ENCODE measurements around the gene GRIN2A.

DNA sequence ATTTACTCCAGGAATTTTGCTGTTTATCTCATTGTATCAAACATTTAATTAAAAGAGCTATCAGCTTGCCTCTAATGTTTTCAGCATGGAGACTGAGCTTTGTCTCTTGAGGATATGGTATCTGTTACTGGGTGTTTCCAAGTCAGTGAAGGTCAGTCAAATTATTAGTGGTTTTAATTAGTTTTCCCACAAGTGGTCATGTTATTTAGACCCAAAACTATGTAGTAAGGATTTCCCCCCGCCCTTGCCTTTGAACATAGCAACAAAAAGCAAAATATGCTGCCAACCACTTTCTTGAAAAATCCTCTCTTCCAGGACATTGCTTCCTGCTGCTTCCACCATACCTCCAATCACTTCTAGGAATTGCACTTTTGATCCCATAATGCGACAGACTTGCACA, 355.6 kb downstream of the GRIN2A start:
- TF ChIP-seq JUNB (CRISPR knock-in tag; IDR thresholded peaks at IDR 0.05; ENCODE audit: borderline replicate concordance) (no peak), KLF13 (CRISPR knock-in tag; IDR thresholded peaks at IDR 0.05) (no peak), ATF7 (IDR thresholded peaks at IDR 0.05) (no peak), ATF7 (CRISPR knock-in tag; IDR thresholded peaks at IDR 0.05) (no peak), POLR2A (IDR thresholded peaks at IDR 0.05; ENCODE audit: insufficient read depth in 1 of 2, low read depth in 2 of 2, low read length in 2 of 2) (no peak), NR3C1 (CRISPR knock-in tag; IDR thresholded peaks at IDR 0.05) (no peak), KLF6 (CRISPR knock-in tag; IDR thresholded peaks at IDR 0.05) (no peak), TCF7L2 (IDR thresholded peaks at IDR 0.05; ENCODE audit: low read depth, low read length) (no peak), CEBPB (IDR thresholded peaks at IDR 0.05; ENCODE audit: borderline replicate concordance, low read depth, low read length) (no peak), SETDB1 (CRISPR knock-in tag; IDR thresholded peaks at IDR 0.05; ENCODE audit: borderline replicate concordance) (no peak), ATF1 (CRISPR knock-in tag; IDR thresholded peaks at IDR 0.05) (no peak)
- TF ChIP-seq, protein P1, sequence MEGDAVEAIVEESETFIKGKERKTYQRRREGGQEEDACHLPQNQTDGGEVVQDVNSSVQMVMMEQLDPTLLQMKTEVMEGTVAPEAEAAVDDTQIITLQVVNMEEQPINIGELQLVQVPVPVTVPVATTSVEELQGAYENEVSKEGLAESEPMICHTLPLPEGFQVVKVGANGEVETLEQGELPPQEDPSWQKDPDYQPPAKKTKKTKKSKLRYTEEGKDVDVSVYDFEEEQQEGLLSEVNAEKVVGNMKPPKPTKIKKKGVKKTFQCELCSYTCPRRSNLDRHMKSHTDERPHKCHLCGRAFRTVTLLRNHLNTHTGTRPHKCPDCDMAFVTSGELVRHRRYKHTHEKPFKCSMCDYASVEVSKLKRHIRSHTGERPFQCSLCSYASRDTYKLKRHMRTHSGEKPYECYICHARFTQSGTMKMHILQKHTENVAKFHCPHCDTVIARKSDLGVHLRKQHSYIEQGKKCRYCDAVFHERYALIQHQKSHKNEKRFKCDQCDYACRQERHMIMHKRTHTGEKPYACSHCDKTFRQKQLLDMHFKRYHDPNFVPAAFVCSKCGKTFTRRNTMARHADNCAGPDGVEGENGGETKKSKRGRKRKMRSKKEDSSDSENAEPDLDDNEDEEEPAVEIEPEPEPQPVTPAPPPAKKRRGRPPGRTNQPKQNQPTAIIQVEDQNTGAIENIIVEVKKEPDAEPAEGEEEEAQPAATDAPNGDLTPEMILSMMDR (CRISPR knock-in tag; IDR thresholded peaks at IDR 0.05): no peak

All from HepG2 (cell line).